GM12874 (cell line): ENCODE data around the gene KCNK1.

Experiments
- CTCF ChIP-seq: IDR thresholded peaks from 2 replicates; pipeline ENCODE4 v1.5.1; 2011; ENCODE audit warnings: low read depth, mild to moderate bottlenecking, control low read depth, low read length, moderate library complexity; ENCODE audit not compliant: insufficient read depth

The KCNK1 gene

DNA sequence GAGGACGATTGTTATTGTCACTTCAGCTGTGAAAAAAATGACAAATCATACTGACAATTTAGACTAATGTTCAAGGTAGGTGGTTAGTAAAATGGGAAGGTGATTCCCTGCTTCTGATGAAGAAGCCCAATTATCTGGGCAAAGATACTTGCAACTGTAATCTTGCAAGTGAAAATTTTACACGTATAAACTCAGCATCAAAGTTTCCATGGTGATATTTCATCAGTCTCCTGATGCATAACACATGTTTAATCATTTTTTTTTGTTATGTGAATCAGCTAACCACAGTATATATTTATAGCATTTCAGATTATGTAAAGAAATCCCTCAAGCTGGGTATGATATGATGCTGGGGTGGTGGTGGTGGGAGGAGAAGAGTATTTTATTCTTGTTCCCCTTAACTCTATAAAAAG is 16.4 kb upstream of the KCNK1 start:
- no peak for TF ChIP-seq CTCF

- TF ChIP-seq CTCF, result no peak
Observed at GRCh38 chr1:233598891-233599541, 14.9 kb upstream of the KCNK1 start.

GRCh38 chr1:233599542-233600073 is 14.3 kb upstream of the KCNK1 start:
- TF ChIP-seq CTCF, result no peak

- no peak for TF ChIP-seq CTCF
Observed at GRCh38 chr1:233600488-233600887, 13.4 kb upstream of the KCNK1 start.

DNA sequence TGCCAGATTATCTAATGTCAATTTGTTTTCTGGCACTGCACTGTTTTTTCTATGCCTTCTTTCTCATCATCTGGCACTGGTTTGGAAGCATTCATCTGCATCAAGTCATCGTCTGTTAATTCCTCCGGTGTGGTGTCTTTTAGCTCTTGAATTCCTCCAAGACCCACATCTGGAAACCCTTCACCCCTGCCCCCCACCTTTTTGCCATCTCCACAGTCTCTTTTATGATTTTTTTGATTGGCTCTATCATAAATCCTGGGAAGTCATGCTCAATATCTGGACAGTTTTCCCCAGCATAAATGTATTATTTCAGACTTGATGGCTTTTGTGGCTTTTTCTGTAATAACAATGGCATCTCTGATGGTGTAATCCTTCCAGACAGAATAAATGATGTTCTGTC is 10.4 kb upstream of the KCNK1 start:
- no peak for TF ChIP-seq CTCF

DNA sequence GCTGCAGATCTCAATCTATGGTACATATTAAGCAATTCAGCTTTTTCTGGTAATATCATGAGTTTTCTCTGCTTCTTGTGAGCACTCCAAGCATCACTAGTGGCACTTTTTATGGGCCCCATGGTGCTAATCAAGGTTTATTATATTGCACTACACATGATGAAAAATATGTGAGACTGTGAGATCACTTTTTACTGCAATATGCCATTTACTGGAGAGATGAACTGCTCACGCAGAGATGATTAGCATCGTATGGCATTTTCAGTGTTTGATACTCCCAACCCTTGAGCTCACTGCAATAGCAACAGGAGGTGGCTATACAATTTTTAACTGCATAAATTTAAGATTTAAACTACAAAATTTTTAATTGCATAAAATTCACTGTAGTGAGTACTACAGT is 8.7 kb upstream of the KCNK1 start:
- no peak for TF ChIP-seq CTCF

DNA sequence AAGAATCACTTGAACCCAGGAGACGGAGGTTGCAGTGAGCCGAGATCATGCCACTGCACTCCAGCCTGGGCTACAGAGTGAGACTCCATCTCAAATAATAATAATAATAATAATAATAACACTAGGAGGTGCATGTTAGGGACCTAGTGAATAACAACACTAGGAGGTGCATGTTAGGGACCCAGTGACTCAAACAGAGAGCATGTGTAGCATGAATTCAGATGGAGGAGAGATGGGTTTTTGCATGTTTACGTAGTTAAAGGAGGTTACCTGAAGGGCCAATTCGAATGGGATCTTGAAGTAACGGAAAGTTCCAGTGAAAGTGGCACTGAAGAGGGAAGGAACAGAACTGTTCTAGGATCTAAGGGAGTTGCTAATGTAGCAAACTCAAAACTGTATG is 7.1 kb upstream of the KCNK1 start:
- no peak for TF ChIP-seq CTCF
